Upper lobe of left lung (tissue), 6 donors: ENCODE data around the gene AFG1L. TPM values are rescaled to one million over a fixed set of nuclear protein-coding genes. Genes with fewer than 3 reads are reported as not detected.
"Not testable (repeated sequence)": the region's sequence is repeated elsewhere in the genome, so short reads cannot be mapped to it uniquely, and the experiment has no call there.

Source experiments
- ATAC-seq, 2 donors: fragments of 200-7000 bp; cut with Tn5 transposase; one replicate each; pipeline ENCODE4 v1.9.1; 2022; ENCODE audit warnings: mild to moderate bottlenecking in 2 of 2, moderate library complexity in 2 of 2; ENCODE audit not compliant: low FRiP score in 2 of 2
- DNase-seq, 2 donors: peaks; one replicate each; pipeline ENCODE4 v3.0.0-alpha.2; 2019 to 2020
- H3K27ac ChIP-seq, 4 donors: fragments of 200-600 bp; sonication (generic); one replicate each; pipeline ENCODE4 v1.5.1; 2016 to 2019
- H3K27me3 ChIP-seq, 4 donors: fragments of 200-600 bp; sonication (generic); one replicate each; pipeline ENCODE4 v1.5.1; 2017 to 2019
- H3K36me3 ChIP-seq, 4 donors: fragments of 200-600 bp; sonication (generic); one replicate each; pipeline ENCODE4 v1.5.1; 2016 to 2019
- H3K4me1 ChIP-seq, 4 donors: fragments of 200-600 bp; sonication (generic); one replicate each; pipeline ENCODE4 v1.5.1; 2018 to 2019
- H3K4me3 ChIP-seq, 4 donors: fragments of 200-600 bp; sonication (generic); one replicate each; pipeline ENCODE4 v1.5.1; 2017 to 2019; ENCODE audit warnings: mild to moderate bottlenecking in 2 of 4, moderate library complexity in 1 of 4
- H3K9me3 ChIP-seq, 4 donors: fragments of 200-600 bp; sonication (generic); one replicate each; pipeline ENCODE4 v1.5.1; 2018 to 2019
- EP300 ChIP-seq, 4 donors: sonication (generic); formaldehyde crosslinking; IDR thresholded peaks; one replicate each; pipeline ENCODE4 v1.5.1; 2017; ENCODE audit warnings: antibody characterized with exemption in 4 of 4, control low read depth in 2 of 4
- POLR2A ChIP-seq, 4 donors: fragments of 450-650 bp; IDR thresholded peaks; one replicate each; pipeline ENCODE4 v1.5.1; 2016 to 2017; ENCODE audit warnings: antibody characterized with exemption in 4 of 4, mild to moderate bottlenecking in 2 of 4
- POLR2AphosphoS5 ChIP-seq, 2 donors: sonication (generic); formaldehyde crosslinking; IDR thresholded peaks; one replicate each; pipeline ENCODE4 v1.5.1; 2017; ENCODE audit warnings: antibody characterized with exemption in 2 of 2
- WGBS, 2 donors: methylation state at CpG; one replicate each; pipeline ENCODE4 v1.1.5; 2017 to 2018; 5-methylcytosine and 5-hydroxymethylcytosine counted together
- total RNA-seq, 6 donors: library from RNA; depleted of rRNA in 4 of 6; stranded (reverse); fragments of >200 nt in 4 of 6; gene quantifications; one replicate each; pipeline versions ENCODE4 v1.1.0 to v1.2.1, GENCODE V29; 2016 to 2021
- TF ChIP-seq, protein P1 (sequence below), 6 experiments: fragments of 450-650 bp in 4 of 6; fragments of 200-600 bp in 2 of 6; sonication (generic) in 2 of 6; IDR thresholded peaks; one replicate each; pipeline ENCODE4 v1.5.1; 2016 to 2019; ENCODE audit warnings: antibody characterized with exemption in 6 of 6
- donor health status: DM: no; HTN: no; CAD: no; lungs with moderate emphysema.
- donor health status: DM: no; HTN: yes; CAD: no; lungs with severe emphysema.

Gene AFG1L
- total RNA-seq, 6 donors from 2014 or later, result 2.6 to 19.9 (median 7.0) TPM

DNA sequence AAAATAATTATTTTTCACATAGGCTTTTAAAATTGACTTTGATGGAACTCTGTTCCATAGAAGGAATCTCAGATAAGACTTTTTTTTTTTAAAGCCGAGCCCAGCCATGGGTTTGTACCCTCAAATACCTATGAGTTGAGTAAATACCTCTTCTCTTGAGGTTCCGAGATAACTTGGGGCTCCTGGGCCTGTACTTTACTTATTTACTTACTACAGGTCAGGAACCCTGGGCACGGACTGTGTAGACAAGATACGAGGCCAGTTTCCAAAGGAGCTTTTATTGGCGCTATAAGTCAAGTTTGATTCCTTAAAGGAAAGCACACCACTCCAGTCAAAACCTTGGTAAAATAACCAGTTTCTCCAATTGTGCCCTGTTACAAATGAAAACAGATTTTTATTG, 7.5 kb downstream of the AFG1L start:
- Histone ChIP-seq H3K9me3 (no peaks in the 10 kb centered on the region), H3K4me1 (no peaks in the 10 kb centered on the region), H3K36me3 (no peaks in the 10 kb centered on the region), H3K4me3 (no peak overlapping the region), H3K27me3 (no peaks in the 10 kb centered on the region), H3K27ac (no peak overlapping the region)
- ATAC-seq, result no peak
- no peak for DNase-seq
- 66 to 83% methylated on average over 5 of the region's 5 CpGs for WGBS, 2 donors
- no peak for TF ChIP-seq EP300 (IDR thresholded peaks at IDR 0.05)

- H3K4me1 ChIP-seq, result no peaks in the 10 kb centered on the region
- DNase-seq (no peak), ATAC-seq (no peak)
- H3K27me3 ChIP-seq, result no peaks in the 10 kb centered on the region
- no peak for TF ChIP-seq POLR2AphosphoS5 (IDR thresholded peaks at IDR 0.05)
- TF ChIP-seq EP300 (IDR thresholded peaks at IDR 0.05), result no peak
- TF ChIP-seq, protein P1, sequence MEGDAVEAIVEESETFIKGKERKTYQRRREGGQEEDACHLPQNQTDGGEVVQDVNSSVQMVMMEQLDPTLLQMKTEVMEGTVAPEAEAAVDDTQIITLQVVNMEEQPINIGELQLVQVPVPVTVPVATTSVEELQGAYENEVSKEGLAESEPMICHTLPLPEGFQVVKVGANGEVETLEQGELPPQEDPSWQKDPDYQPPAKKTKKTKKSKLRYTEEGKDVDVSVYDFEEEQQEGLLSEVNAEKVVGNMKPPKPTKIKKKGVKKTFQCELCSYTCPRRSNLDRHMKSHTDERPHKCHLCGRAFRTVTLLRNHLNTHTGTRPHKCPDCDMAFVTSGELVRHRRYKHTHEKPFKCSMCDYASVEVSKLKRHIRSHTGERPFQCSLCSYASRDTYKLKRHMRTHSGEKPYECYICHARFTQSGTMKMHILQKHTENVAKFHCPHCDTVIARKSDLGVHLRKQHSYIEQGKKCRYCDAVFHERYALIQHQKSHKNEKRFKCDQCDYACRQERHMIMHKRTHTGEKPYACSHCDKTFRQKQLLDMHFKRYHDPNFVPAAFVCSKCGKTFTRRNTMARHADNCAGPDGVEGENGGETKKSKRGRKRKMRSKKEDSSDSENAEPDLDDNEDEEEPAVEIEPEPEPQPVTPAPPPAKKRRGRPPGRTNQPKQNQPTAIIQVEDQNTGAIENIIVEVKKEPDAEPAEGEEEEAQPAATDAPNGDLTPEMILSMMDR (IDR thresholded peaks at IDR 0.05), result no peak
- TF ChIP-seq POLR2A (IDR thresholded peaks at IDR 0.05), result no peak
- H3K36me3 ChIP-seq, result no peaks in the 10 kb centered on the region
- no peak overlapping the region for H3K4me3 ChIP-seq
- H3K9me3 ChIP-seq, result no peaks in the 10 kb centered on the region
- 87 to 96% methylated on average over 2 of the region's 2 CpGs for WGBS, 2 donors
- H3K27ac ChIP-seq, result no peak overlapping the region
Observed at GRCh38 chr6:108304646-108305045, 9.8 kb downstream of the AFG1L start.

- H3K27me3 ChIP-seq, DNase-seq, H3K36me3 ChIP-seq, H3K4me1 ChIP-seq, H3K4me3 ChIP-seq, H3K27ac ChIP-seq, ATAC-seq, H3K9me3 ChIP-seq: not testable (repeated sequence)
- 56 to 87% methylated on average over 4 of the region's 4 CpGs for WGBS, 2 donors
Observed at GRCh38 chr6:108308641-108309040, 13.8 kb downstream of the AFG1L start.

DNA sequence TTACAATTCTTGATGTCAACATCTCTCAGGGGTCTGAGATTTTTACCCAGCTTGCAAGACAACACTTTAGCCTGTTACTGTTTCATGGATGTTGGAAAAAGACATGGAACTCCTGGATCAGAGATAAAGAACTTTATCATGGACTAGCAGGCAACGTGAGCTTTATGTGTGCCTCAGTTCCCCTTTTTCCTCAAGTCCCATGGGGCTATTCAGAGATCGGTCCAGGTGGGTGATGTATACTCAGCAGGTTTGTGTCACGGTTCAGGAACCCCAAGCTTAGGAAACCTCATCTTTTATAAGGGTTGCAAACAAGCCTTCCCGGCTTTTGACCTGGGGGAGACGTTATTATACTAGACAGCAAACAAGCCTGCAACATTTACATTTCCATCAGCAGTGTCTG, 15.0 kb downstream of the AFG1L start:
- H3K9me3 ChIP-seq, result no peaks in the 10 kb centered on the region
- no peaks in the 10 kb centered on the region for H3K27me3 ChIP-seq
- H3K36me3 ChIP-seq, result no peaks in the 10 kb centered on the region
- TF ChIP-seq, protein P1 (IDR thresholded peaks at IDR 0.05), result no peak
- ATAC-seq, result no peak
- no peak overlapping the region for H3K4me3 ChIP-seq
- no peak overlapping the region for H3K27ac ChIP-seq
- H3K4me1 ChIP-seq, result no peaks in the 10 kb centered on the region
- 94 to 98% methylated on average over 5 of the region's 5 CpGs for WGBS, 2 donors
- DNase-seq, result no peak

- DNase-seq, result no peak
- ATAC-seq, result no peak
Observed at GRCh38 chr6:108312605-108313004, 17.8 kb downstream of the AFG1L start.

DNA sequence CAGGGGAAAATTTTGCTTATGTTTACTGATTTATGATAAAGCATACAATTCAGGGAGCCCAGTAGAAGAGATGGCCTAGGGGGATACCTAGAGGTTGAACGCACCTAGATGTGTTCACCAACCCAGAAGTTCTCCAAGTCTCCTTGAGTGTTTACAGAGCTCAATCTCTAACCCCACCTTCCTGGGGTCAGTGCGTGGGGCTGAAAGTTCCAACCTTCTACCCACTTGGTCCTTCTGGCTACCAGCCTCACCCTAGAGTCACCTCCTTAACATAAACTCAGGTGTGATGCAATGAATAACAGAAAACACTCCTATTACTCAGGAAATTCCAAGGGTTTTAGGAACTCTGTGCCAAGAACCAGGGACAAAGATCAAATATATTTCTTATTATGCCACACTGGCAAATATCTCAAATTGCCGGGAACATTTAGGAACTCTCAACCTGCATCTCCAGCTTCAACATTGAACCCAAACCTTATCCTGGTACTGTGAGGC, 26.4 kb downstream of the AFG1L start:
- ATAC-seq, result peak in 1 of 2 donors; percentile 71
- 63 to 66% methylated on average over 3 of the region's 3 CpGs for WGBS, 2 donors
- no peaks in the 10 kb centered on the region for H3K9me3 ChIP-seq

More at GRCh38 chr6:108312605-108313004, 17.8 kb downstream of the AFG1L start:
- Histone ChIP-seq H3K27ac (no peak overlapping the region), H3K4me3 (no peak overlapping the region), H3K9me3 (no peaks in the 10 kb centered on the region), H3K27me3 (no peaks in the 10 kb centered on the region), H3K36me3 (no peaks in the 10 kb centered on the region), H3K4me1 (no peaks in the 10 kb centered on the region)
- TF ChIP-seq POLR2A (IDR thresholded peaks at IDR 0.05) (no peak), EP300 (IDR thresholded peaks at IDR 0.05) (no peak), POLR2AphosphoS5 (IDR thresholded peaks at IDR 0.05) (no peak)
- TF ChIP-seq, protein P1 (IDR thresholded peaks at IDR 0.05), result no peak

More for the DNA sequence above, 26.4 kb downstream of the AFG1L start:
- Histone ChIP-seq H3K4me3 (no peak overlapping the region), H3K27ac (no peak overlapping the region), H3K27me3 (no peaks in the 10 kb centered on the region), H3K36me3 (no peaks in the 10 kb centered on the region), H3K4me1 (no peaks in the 10 kb centered on the region)
- peak in 1 of 2 donors; percentile 56 for DNase-seq
- TF ChIP-seq EP300 (IDR thresholded peaks at IDR 0.05) (no peak), POLR2A (IDR thresholded peaks at IDR 0.05) (no peak), POLR2AphosphoS5 (IDR thresholded peaks at IDR 0.05) (no peak)
- TF ChIP-seq, protein P1 (IDR thresholded peaks at IDR 0.05), result no peak
